Progenitor cell of endocrine pancreas (in vitro differentiated cells): Measurements from ENCODE around the gene AIPL1. TPM values are rescaled to one million over a fixed set of nuclear protein-coding genes. Genes with fewer than 3 reads are reported as not detected.
A peak's percentile ranks its signal among the peaks of the same experiment; 100 is the strongest.

Experiments used
- DNase-seq: peaks from one replicate; pipeline ENCODE4 v3.0.0; 2021; ENCODE audit warnings: low spot score; ENCODE audit not compliant: unreplicated experiment
- H3K27ac Mint-ChIP-seq: 2 replicates; pipeline ENCODE4 v1.8.0; 2021; ENCODE audit warnings: mild to moderate bottlenecking, moderate library complexity, mixed read lengths
- H3K27me3 Mint-ChIP-seq: 2 replicates; pipeline ENCODE4 v1.8.0; 2021; ENCODE audit warnings: mixed read lengths
- H3K36me3 Mint-ChIP-seq: 2 replicates; pipeline ENCODE4 v1.8.0; 2022; ENCODE audit warnings: mixed read lengths; ENCODE audit not compliant: insufficient read depth
- H3K4me1 Mint-ChIP-seq: 2 replicates; pipeline ENCODE4 v1.8.0; 2021; ENCODE audit warnings: low read depth, mixed read lengths
- H3K4me3 Mint-ChIP-seq: 2 replicates; pipeline ENCODE4 v1.8.0; 2021; ENCODE audit warnings: low read depth, mild to moderate bottlenecking, moderate library complexity, mixed read lengths
- H3K9me3 Mint-ChIP-seq: 2 replicates; pipeline ENCODE4 v1.8.0; 2021; ENCODE audit warnings: low read depth, mixed read lengths
- total RNA-seq: library from RNA; stranded (reverse); gene quantifications from 2 replicates; pipeline ENCODE4 v1.2.1, GENCODE V29; 2021
- TF ChIP-seq, protein P1 (sequence below): fragments of 200-600 bp; sonication (generic); IDR thresholded peaks from one replicate; pipeline ENCODE4 v1.5.0; 2021; ENCODE audit warnings: antibody characterized with exemption, mild to moderate bottlenecking; ENCODE audit not compliant: unreplicated experiment

AIPL1 gene
- total RNA-seq, 1 donor from 2014 or later = not detected

DNA sequence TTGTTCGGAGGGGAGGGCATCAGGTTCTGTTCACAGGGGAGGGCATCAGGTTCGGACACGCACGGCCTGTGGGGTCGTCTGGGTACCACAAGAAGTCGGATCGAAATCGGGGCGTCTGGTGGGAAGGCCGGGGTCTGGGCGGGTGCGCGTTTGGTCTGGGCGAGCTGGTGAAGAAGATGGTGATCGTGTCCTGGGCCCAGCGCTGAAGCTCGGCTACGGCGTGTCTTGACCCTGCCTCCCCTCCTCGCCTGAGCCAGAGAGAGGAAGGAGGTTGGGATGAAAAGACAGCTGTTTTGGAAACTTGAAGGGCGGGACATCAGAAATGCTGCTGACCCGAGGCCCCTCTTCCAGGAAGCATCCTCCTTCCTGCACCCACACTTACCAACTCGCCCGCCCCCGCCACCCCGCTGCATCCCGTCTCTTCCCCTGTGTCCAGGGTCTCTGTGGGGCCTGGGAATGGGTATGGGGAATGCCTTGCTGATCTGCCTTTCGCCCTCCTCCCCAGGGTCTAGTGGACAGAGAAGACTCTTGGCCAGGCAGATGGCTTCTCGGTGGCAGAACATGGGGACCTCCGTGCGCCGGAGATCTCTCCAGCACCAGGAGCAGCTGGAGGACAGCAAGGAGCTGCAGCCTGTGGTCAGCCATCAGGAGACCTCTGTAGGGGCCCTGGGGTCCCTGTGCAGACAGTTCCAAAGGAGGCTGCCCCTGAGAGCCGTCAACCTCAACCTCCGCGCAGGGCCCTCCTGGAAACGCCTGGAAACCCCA is 9.8 kb upstream of the AIPL1 start:
- no peaks in the 10 kb centered on the region for H3K9me3 Mint-ChIP-seq
- peaks cover 3% of the 10 kb centered on the region for H3K27me3 Mint-ChIP-seq
- peaks cover 10% of the 10 kb centered on the region for H3K4me1 Mint-ChIP-seq
- H3K4me3 Mint-ChIP-seq = peak overlapping the region; percentile 88
- peak overlapping the region; percentile 50 for H3K27ac Mint-ChIP-seq
- TF ChIP-seq, protein P1, sequence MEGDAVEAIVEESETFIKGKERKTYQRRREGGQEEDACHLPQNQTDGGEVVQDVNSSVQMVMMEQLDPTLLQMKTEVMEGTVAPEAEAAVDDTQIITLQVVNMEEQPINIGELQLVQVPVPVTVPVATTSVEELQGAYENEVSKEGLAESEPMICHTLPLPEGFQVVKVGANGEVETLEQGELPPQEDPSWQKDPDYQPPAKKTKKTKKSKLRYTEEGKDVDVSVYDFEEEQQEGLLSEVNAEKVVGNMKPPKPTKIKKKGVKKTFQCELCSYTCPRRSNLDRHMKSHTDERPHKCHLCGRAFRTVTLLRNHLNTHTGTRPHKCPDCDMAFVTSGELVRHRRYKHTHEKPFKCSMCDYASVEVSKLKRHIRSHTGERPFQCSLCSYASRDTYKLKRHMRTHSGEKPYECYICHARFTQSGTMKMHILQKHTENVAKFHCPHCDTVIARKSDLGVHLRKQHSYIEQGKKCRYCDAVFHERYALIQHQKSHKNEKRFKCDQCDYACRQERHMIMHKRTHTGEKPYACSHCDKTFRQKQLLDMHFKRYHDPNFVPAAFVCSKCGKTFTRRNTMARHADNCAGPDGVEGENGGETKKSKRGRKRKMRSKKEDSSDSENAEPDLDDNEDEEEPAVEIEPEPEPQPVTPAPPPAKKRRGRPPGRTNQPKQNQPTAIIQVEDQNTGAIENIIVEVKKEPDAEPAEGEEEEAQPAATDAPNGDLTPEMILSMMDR = no peak
- peaks cover 3% of the 10 kb centered on the region for H3K36me3 Mint-ChIP-seq
- no peak for DNase-seq

DNA sequence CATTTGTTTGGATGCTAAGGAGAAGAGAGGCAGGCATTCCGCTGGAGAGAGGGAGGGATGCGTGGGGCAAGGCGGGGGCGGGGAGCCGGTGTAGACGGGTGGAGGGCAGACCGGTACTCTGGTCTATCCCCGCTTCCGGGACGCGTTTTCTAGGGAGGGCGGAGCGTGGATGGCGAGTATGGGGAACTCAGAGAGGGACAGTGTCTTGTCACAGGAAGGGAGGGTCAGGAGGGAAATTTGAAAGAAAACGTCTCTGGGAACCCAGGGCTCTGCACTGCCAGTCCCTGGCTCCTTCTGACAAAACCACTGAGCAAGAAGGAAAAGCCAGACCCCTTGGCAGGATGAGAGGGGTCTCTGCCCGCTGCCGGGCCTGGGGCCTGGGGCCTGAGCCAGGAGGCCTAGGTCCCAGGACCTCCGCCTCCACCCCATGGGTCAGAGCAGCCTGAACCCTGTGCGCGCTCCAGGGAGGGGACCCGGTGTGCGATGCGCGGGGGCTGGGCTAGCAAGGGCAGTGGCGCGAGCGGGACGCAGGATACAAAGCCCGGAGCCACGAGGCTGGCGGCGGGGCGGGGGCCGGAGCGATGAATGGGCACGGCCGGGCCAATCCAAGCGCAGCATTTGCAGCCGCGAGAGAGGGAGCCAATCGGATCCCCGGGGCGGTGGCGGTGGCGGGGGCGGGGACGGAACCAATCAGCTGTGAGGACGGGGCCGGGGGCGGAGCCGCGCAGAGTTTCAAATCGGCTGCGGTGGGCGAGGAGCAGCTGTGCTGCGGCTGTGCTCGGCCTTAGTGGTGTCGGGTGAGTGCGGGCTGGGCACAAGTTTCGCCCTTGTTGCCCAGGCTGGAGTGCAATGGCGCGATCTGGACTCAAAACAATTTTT is 9.0 kb upstream of the AIPL1 start, which contains the start of gene PIMREG:
PIMREG (plus strand) TSS at position 764 of the 879 bp plus-strand sequence. CDS start 656 bp downstream, outside the sequence.
- Mint-ChIP-seq H3K9me3 (no peaks in the 10 kb centered on the region), H3K36me3 (peaks cover 2% of the 10 kb centered on the region), H3K4me3 (peak within 1 kb of the TSS; percentile 88), H3K27ac (peak within 1 kb of the TSS; percentile 94), H3K27me3 (peaks cover 3% of the 10 kb centered on the region), H3K4me1 (peaks cover 15% of the 10 kb centered on the region)
- DNase-seq = peak; percentile 97
- TF ChIP-seq, protein P1 = no peak

DNA sequence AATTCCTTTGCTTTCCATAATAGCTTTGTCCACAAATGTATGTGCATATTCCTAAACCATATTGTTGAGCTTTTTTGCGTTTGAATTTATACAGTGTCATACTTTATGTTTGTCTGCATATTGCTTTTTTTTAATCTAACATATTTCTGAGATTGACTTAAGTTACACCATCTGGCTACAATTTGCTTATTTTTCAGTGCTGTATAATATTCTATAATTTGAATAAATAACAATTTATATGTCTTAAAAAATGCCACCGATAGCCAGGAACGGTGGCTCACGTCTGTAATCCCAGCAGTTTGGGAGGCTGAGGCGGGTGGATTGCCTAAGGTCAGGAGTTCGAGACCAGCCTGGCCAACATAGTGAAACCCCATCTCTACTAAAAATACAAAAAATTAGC is 7.9 kb upstream of the AIPL1 start:
- Mint-ChIP-seq H3K4me3 (no peak overlapping the region), H3K36me3 (no peaks in the 10 kb centered on the region), H3K4me1 (peaks cover 17% of the 10 kb centered on the region), H3K27me3 (peaks cover 4% of the 10 kb centered on the region), H3K9me3 (no peaks in the 10 kb centered on the region), H3K27ac (no peak overlapping the region)
- no peak for DNase-seq
- TF ChIP-seq, protein P1 = no peak

DNA sequence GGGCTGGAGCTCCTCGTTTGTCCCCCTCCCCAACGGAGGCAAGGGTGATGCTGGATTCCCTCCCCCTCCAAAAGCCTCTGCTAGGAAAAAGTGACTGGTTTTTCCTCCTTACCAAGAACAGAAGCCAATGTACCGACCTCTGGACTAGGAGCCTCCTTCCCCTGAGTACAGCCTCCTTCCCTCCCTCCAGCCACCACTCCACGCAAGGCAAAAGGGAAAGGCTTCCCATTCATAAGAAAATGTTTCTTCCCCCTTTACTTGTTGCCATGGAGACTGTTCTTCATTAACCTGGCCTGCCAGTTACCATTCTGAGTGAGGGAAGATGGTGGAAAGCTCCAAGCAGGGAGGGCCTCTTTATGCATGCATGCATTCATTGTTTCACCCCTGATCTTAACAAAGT is 5.0 kb upstream of the AIPL1 start:
- DNase-seq = no peak
- Mint-ChIP-seq H3K36me3 (no peaks in the 10 kb centered on the region), H3K4me3 (no peak overlapping the region), H3K27me3 (peaks cover 17% of the 10 kb centered on the region), H3K4me1 (peaks cover 17% of the 10 kb centered on the region), H3K27ac (no peak overlapping the region), H3K9me3 (no peaks in the 10 kb centered on the region)
- TF ChIP-seq, protein P1 = no peak

DNA sequence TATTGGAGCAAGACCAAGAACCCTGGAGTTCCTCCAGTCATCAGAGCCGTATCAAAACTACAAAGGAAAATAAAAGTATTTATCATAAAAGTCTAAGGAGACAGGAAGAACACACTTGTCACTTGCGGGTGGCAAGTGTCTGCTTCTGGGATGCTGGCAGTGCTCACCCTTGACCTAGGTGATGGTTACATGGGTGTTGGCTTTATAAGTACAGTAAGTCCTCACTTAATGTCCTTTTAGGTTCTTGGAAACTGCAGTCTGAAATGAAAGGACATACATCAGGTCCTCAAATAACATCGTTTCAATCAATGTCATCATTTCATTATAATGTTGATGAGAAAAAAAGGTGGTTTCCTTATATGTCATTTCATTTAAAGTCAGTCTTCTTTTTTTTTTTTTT is 3.0 kb upstream of the AIPL1 start:
- Mint-ChIP-seq H3K27ac (no peak overlapping the region), H3K36me3 (no peaks in the 10 kb centered on the region), H3K27me3 (peaks cover 14% of the 10 kb centered on the region), H3K9me3 (no peaks in the 10 kb centered on the region), H3K4me1 (peaks cover 11% of the 10 kb centered on the region), H3K4me3 (no peak overlapping the region)
- TF ChIP-seq, protein P1 = no peak
- no peak for DNase-seq
